Breast epithelium (tissue), 3 donors: ENCODE measurements around the gene ITPKC.

Experiments used
- CTCF ChIP-seq, 3 donors: fragments of 450-650 bp; IDR thresholded peaks; one replicate each; pipeline ENCODE4 v1.5.1; 2016 to 2017; ENCODE audit warnings: antibody characterized with exemption in 3 of 3, mild to moderate bottlenecking in 3 of 3, moderate library complexity in 3 of 3
- POLR2AphosphoS5 ChIP-seq, 3 donors: sonication (generic); formaldehyde crosslinking; IDR thresholded peaks; one replicate each; pipeline ENCODE4 v1.6.1; 2017; ENCODE audit warnings: antibody characterized with exemption in 3 of 3

GRCh38 chr19:40783711-40784110 lies 66.8 kb downstream of the ITPKC start:
- TF ChIP-seq POLR2AphosphoS5 (IDR thresholded peaks at IDR 0.05) (no peak), CTCF (IDR thresholded peaks at IDR 0.05) (no peak)
